Measurements from ENCODE around the gene RHBDF1.
A peak's percentile ranks its signal among the peaks of the same experiment; 100 is the strongest.

The RHBDF1 gene

DNA sequence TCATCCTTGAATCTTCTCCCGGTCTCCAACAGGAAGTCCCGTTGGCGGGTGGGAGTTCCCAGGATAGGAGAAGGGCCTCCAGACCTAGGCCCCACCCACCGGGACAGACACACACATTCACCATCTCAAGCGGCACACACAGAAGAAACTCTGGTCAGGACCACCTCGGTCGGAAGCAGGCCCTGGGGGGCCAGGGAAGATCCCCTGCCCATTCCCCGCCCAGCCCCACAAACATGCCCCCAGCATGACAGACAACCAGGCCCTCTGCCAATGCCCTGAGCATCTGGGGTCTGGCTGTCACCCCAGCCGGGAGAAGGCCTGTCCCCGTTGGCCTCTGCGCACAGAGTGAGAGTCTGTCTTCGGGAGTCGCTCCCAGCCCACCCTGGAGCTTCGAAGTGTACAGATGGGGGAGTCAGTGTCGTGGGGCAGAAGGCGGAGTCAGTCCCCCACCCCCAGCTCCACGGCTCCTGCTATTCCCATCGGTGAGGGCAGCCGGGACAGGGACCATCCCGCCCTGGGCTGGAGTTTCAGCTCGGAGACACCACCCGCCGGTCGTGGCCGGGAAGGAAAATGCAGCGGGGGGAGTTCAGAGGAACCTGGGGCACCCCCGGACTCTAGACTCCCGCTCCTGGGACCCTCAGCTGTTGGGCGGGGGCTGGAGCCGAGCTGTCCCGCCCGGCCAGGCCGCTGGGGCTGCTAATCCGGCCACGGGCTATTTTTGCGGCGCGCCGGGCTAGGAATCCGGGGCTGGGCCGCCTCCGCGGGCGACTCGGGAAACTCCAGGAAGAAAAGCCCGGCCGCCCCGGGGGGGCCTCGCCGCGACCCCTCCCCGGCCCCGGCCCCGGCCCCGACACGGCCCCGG, 660 bp downstream of the RHBDF1 start:
- TF ChIP-seq NFIC (IDR thresholded peaks at IDR 0.05) = peak; percentile 44; the same call in 1 of the 2 replicates
- TF ChIP-seq ZBTB7A (IDR thresholded peaks at IDR 0.05; ENCODE audit: low read depth) = peak; percentile 12; the same call in 1 of the 2 replicates
- TF ChIP-seq, protein P1, sequence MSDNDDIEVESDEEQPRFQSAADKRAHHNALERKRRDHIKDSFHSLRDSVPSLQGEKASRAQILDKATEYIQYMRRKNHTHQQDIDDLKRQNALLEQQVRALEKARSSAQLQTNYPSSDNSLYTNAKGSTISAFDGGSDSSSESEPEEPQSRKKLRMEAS (IDR thresholded peaks at IDR 0.05) = no peak; the same call in 1 of the 2 replicates
- TF ChIP-seq TCF12 (IDR thresholded peaks at IDR 0.05; ENCODE audit: low read depth) = peak; percentile 76

DNA sequence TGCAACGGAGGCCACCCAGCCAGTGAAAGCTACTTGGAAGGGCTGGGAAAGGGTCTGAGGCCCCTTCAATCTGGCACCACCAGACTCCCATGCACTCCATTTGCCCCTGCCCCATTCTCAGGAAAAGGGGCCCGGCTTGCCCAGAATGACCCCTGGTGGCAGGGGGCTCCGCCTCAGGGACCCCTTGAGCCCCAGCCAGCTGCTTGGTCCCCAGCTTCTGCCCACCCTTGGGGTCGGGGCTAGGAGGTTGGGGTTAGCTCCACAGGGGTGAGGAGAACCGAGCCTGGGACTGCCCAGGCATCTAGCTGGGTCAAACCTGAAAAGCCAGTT, 1.3 kb downstream of the RHBDF1 start:
- TF ChIP-seq, protein P2, sequence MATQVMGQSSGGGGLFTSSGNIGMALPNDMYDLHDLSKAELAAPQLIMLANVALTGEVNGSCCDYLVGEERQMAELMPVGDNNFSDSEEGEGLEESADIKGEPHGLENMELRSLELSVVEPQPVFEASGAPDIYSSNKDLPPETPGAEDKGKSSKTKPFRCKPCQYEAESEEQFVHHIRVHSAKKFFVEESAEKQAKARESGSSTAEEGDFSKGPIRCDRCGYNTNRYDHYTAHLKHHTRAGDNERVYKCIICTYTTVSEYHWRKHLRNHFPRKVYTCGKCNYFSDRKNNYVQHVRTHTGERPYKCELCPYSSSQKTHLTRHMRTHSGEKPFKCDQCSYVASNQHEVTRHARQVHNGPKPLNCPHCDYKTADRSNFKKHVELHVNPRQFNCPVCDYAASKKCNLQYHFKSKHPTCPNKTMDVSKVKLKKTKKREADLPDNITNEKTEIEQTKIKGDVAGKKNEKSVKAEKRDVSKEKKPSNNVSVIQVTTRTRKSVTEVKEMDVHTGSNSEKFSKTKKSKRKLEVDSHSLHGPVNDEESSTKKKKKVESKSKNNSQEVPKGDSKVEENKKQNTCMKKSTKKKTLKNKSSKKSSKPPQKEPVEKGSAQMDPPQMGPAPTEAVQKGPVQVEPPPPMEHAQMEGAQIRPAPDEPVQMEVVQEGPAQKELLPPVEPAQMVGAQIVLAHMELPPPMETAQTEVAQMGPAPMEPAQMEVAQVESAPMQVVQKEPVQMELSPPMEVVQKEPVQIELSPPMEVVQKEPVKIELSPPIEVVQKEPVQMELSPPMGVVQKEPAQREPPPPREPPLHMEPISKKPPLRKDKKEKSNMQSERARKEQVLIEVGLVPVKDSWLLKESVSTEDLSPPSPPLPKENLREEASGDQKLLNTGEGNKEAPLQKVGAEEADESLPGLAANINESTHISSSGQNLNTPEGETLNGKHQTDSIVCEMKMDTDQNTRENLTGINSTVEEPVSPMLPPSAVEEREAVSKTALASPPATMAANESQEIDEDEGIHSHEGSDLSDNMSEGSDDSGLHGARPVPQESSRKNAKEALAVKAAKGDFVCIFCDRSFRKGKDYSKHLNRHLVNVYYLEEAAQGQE (IDR thresholded peaks at IDR 0.05; ENCODE audit: low read depth) = no peak
- TF ChIP-seq TCF12 (IDR thresholded peaks at IDR 0.05; ENCODE audit: low read depth) = no peak
- no peak for TF ChIP-seq RAD21 (IDR thresholded peaks at IDR 0.05; ENCODE audit: low read depth)
- peak; percentile 62 for TF ChIP-seq TEAD4 (IDR thresholded peaks at IDR 0.05)
- TF ChIP-seq CREB1 (IDR thresholded peaks at IDR 0.05; ENCODE audit: low read depth) = no peak
- TF ChIP-seq TAF1 (IDR thresholded peaks at IDR 0.05; ENCODE audit: low read depth) = no peak; the same call in 1 of the 2 replicates
- TF ChIP-seq EP300 (IDR thresholded peaks at IDR 0.05; ENCODE audit: borderline replicate concordance) = 0 out of 2 replicates have a peak, but pooled peaks have one; percentile 30
- no peak for TF ChIP-seq EGR1 (IDR thresholded peaks at IDR 0.05)
- no peak for TF ChIP-seq CEBPB (IDR thresholded peaks at IDR 0.05)
- TF ChIP-seq, protein P1 (IDR thresholded peaks at IDR 0.05) = no peak
- no peak for TF ChIP-seq FOXM1 (IDR thresholded peaks at IDR 0.05; ENCODE audit: borderline replicate concordance, low read depth)
- TF ChIP-seq ZBTB7A (IDR thresholded peaks at IDR 0.05; ENCODE audit: low read depth) = peak; percentile 66
- TF ChIP-seq NFIC (IDR thresholded peaks at IDR 0.05) = no peak; the same call in 1 of the 2 replicates

DNA sequence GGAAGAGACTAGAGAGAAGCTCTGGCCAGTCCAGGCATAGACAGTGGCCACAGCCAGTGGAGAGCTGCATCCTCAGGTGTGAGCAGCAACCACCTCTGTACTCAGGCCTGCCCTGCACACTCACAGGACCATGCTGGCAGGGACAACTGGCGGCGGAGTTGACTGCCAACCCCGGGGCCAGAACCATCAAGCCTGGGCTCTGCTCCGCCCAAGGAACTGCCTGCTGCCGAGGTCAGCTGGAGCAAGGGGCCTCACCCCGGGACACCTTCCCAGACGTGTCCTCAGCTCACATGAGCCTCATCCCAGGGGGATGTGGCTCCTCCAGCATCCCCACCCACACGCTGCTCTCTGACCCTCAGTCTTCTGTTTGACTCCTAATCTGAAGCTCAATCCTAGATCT, 3.2 kb downstream of the RHBDF1 start:
- TF ChIP-seq, protein P2 (IDR thresholded peaks at IDR 0.05; ENCODE audit: low read depth) = no peak
- no peak for TF ChIP-seq EP300 (IDR thresholded peaks at IDR 0.05; ENCODE audit: borderline replicate concordance)
- no peak for TF ChIP-seq YY1 (IDR thresholded peaks at IDR 0.05; ENCODE audit: low read depth)
- TF ChIP-seq, protein P3, sequence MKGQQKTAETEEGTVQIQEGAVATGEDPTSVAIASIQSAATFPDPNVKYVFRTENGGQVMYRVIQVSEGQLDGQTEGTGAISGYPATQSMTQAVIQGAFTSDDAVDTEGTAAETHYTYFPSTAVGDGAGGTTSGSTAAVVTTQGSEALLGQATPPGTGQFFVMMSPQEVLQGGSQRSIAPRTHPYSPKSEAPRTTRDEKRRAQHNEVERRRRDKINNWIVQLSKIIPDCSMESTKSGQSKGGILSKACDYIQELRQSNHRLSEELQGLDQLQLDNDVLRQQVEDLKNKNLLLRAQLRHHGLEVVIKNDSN (IDR thresholded peaks at IDR 0.05) = no peak
- no peak for TF ChIP-seq FOXM1 (IDR thresholded peaks at IDR 0.05; ENCODE audit: borderline replicate concordance, low read depth)
- TF ChIP-seq TAF1 (IDR thresholded peaks at IDR 0.05; ENCODE audit: low read depth) = no peak
- TF ChIP-seq, protein P1 (IDR thresholded peaks at IDR 0.05) = no peak
- no peak for TF ChIP-seq ZBTB7A (IDR thresholded peaks at IDR 0.05; ENCODE audit: low read depth)
- TF ChIP-seq RAD21 (IDR thresholded peaks at IDR 0.05; ENCODE audit: low read depth) = no peak

DNA sequence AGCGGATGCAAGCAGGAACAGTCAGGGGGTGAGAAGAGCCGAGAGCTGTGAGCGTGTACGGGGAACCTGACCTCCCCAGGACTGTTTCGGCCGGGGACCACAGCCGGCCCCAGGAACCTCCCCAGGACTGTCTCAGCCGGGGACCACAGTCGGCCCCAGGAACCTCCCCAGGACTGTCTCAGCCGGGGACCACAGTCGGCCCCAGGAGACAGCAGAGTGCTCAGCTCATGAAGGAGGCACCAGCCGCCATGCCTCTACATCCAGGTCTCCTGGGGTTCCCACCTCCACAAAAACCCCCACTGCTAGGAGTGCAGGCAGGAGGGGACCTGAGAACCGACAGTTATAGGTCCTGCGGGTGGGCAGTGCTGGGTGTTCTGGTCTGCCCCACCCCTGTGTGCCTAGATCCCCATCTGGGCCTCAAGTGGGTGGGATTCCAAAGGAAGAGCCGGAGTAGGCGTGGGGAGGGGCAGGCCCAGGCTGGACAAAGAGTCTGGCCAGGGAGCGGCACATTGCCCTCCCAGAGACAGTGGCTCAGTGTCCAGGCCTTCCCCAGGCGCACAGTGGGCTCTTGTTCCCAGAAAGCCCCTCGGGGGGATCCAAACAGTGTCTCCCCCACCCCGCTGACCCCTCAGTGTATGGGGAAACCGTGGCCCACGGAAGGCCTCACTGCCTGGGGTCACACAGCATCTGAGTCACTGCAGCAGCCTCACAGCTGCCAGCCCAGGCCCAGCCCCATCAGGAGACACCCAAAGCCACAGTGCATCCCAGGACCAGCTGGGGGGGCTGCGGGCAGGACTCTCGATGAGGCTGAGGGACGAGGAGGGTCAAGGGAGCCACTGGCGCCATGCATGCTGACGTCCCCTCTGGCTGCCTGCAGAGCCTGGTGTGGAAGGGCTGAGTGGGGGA, 4.3 kb downstream of the RHBDF1 start:
- TF ChIP-seq TEAD4 (IDR thresholded peaks at IDR 0.05) = no peak
- TF ChIP-seq ZBTB7A (IDR thresholded peaks at IDR 0.05; ENCODE audit: low read depth) = no peak
- TF ChIP-seq FOXM1 (IDR thresholded peaks at IDR 0.05; ENCODE audit: borderline replicate concordance, low read depth) = no peak
- TF ChIP-seq CEBPB (IDR thresholded peaks at IDR 0.05) = no peak
- TF ChIP-seq EGR1 (IDR thresholded peaks at IDR 0.05) = no peak
- TF ChIP-seq TCF12 (IDR thresholded peaks at IDR 0.05; ENCODE audit: low read depth) = no peak
- no peak for TF ChIP-seq NFIC (IDR thresholded peaks at IDR 0.05)
- TF ChIP-seq RAD21 (IDR thresholded peaks at IDR 0.05; ENCODE audit: low read depth) = no peak
- TF ChIP-seq CREB1 (IDR thresholded peaks at IDR 0.05; ENCODE audit: low read depth) = no peak
- no peak for TF ChIP-seq EP300 (IDR thresholded peaks at IDR 0.05; ENCODE audit: borderline replicate concordance)
- TF ChIP-seq, protein P2 (IDR thresholded peaks at IDR 0.05; ENCODE audit: low read depth) = no peak
- TF ChIP-seq, protein P3 (IDR thresholded peaks at IDR 0.05) = no peak
- no peak for TF ChIP-seq YY1 (IDR thresholded peaks at IDR 0.05; ENCODE audit: low read depth)
- no peak for TF ChIP-seq TAF1 (IDR thresholded peaks at IDR 0.05; ENCODE audit: low read depth)
- TF ChIP-seq, protein P1 (IDR thresholded peaks at IDR 0.05) = no peak
